ENCODE data around the gene SLC38A1. TPM values are rescaled to one million over a fixed set of nuclear protein-coding genes. Genes with fewer than 3 reads are reported as not detected.

Gene SLC38A1
- total and polyA plus RNA-seq, 11 donors = 41.5 to 250 (median 157) TPM

DNA sequence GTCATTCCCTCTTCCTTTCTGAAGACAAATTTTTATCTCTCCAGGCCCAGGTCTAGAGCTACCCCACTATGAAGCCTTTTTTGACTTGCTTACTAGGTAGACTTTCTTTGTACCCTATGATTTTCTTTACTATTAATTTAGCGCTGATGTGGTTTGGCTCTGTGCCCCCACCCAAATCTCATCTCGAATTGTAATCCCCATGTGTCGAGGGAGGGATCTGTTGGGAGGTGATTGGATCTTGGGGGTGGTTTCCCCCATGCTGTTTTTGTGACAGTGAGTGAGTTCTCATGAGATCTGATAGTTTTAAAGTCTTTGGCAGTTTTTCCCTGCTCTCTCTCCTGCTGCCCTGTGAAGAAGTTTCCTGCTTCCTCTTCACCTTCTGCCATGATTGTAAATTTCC lies 118.1 kb downstream of the SLC38A1 start:
- Histone ChIP-seq H3K4me3 (no peak overlapping the region), H3K27ac (no peak overlapping the region), H3K36me3 (no peaks in the 10 kb centered on the region), H3K4me1 (peaks cover 0 to 7% (median 0%) of the 10 kb centered on the region in 12 donors), H3K27me3 (peaks cover 0 to 6% (median 0%) of the 10 kb centered on the region in 9 donors), H3K9me3 (peaks cover 0 to under 1% (median 0%) of the 10 kb centered on the region in 12 donors)
- intact Hi-C loops (cut with DNase I) = loop anchor here in 6 of 10 donors (10.0 kb wide), 4 partner anchors 114 to 524 kb away; partner anchors contain the start of gene SLC38A1 (in 1 of the 6)
- DNase-seq = no peak
- WGBS, 4 donors = 61 to 76% (median 62%) methylated on average over 3 of the region's 3 CpGs
- TF ChIP-seq, protein P1, sequence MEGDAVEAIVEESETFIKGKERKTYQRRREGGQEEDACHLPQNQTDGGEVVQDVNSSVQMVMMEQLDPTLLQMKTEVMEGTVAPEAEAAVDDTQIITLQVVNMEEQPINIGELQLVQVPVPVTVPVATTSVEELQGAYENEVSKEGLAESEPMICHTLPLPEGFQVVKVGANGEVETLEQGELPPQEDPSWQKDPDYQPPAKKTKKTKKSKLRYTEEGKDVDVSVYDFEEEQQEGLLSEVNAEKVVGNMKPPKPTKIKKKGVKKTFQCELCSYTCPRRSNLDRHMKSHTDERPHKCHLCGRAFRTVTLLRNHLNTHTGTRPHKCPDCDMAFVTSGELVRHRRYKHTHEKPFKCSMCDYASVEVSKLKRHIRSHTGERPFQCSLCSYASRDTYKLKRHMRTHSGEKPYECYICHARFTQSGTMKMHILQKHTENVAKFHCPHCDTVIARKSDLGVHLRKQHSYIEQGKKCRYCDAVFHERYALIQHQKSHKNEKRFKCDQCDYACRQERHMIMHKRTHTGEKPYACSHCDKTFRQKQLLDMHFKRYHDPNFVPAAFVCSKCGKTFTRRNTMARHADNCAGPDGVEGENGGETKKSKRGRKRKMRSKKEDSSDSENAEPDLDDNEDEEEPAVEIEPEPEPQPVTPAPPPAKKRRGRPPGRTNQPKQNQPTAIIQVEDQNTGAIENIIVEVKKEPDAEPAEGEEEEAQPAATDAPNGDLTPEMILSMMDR (IDR thresholded peaks at IDR 0.05) = no peak
- ATAC-seq = no peak

DNA sequence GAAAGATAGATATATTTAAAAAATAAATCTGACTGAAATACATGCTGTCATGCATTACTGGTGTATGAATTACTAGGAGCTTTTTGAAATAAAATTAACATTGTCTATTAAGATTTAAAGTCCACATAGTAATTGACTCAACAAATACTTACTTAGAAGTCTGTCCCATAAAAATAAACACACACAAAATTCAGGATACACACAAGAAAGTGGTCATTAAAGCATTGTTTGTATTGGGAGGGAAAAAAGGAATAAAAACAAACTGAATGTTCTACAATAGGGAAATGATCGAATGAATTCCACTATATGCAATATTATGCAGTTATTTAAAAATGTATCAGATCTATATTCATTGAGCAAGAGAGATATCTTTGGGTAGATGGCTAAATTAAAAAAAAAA lies 118.9 kb downstream of the SLC38A1 start:
- intact Hi-C loops (cut with DNase I) = loop anchor here in 7 of 10 donors (10.0 kb wide), 6 partner anchors 115 to 785 kb away; partner anchors contain the start of gene SLC38A1 (in 1 of the 7)

DNA sequence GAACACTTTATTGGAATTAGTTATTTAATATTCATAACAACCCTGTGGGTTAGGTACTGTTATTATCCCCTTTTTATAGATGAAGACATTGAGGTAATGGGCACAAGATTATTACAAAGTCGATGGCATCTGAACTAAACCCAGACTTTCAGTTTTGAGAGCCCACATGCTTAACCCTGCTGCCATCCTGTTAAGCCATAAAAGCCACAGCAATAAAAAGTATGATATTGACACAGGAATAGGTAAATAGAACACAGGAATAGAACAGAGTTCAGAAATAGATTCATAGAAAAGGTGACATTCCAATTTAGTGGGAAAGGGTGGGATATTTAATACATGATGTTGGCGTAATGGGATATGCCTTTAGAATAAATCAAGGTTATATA lies 119.8 kb downstream of the SLC38A1 start:
- no peak for DNase-seq
- TF ChIP-seq, protein P1 (IDR thresholded peaks at IDR 0.05) = no peak
- TF ChIP-seq POLR2A (IDR thresholded peaks at IDR 0.05) = no peak
- 93 to 98% (median 96%) methylated on average over 2 of the region's 2 CpGs for whole genome bisulfite sequencing, 4 donors
- Histone ChIP-seq H3K27ac (no peak overlapping the region), H3K9me3 (no peaks in the 10 kb centered on the region), H3K27me3 (peaks cover 0 to 6% (median 0%) of the 10 kb centered on the region in 9 donors), H3K4me1 (peaks cover 0 to 5% (median 0%) of the 10 kb centered on the region in 12 donors), H3K36me3 (no peaks in the 10 kb centered on the region), H3K4me3 (no peak overlapping the region)
- intact Hi-C loops (cut with DNase I) = loop anchor here in 3 of 10 donors (10.0 kb wide), 3 partner anchors 146 to 786 kb away; no protein-coding TSS in a partner anchor
- ATAC-seq = no peak

More for the DNA sequence above, 118.9 kb downstream of the SLC38A1 start:
- 92 to 97% (median 97%) methylated on average over 1 of the region's 1 CpG for WGBS, 4 donors
- no peaks in the 10 kb centered on the region for H3K36me3 ChIP-seq
- H3K4me3 ChIP-seq = no peak overlapping the region
- TF ChIP-seq POLR2A (IDR thresholded peaks at IDR 0.05) = no peak
- TF ChIP-seq, protein P1 (IDR thresholded peaks at IDR 0.05) = no peak
- H3K4me1 ChIP-seq = peaks cover 0 to 7% (median 0%) of the 10 kb centered on the region in 12 donors
- no peaks in the 10 kb centered on the region for H3K9me3 ChIP-seq
- H3K27me3 ChIP-seq = peaks cover 0 to 6% (median 0%) of the 10 kb centered on the region in 9 donors
- DNase-seq (no peak), ATAC-seq (no peak)
- no peak overlapping the region for H3K27ac ChIP-seq

DNA sequence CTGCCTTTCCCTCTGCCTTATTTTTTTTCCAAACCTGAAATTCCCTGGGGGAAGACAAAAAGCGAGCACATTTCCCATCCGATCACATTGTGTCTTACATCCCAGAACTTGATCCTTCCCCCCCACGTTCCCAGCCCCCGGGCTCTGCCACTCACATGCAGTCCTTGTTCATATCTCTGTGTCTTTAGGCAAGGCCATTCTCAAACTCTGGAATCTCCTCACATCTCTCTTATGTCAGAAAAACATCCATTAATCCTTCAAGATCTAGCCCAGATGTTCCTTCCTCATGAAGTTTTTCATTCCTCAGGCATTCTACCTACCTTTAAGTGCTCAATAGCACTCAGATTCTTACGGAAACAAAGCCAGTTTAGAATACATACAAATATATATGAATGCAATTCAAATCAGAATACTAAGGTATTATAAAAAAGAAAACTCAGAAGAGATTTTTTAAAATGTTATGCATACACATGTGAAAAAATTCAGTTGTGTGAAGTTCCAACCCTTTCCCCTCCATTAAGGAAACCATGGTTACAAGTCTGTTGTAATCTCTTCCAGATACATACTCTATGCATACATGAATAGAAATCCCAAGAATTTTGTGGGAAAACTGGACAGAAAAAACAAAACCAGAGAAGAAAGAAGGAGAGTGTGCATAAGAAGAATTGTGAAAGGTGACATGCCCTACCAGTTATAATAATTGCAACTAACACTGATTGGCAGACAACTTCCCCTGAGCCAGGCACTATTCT lies 120.3 kb downstream of the SLC38A1 start:
- WGBS, 4 donors = 65 to 75% (median 71%) methylated on average over 5 of the region's 5 CpGs
- Histone ChIP-seq H3K27me3 (peaks cover 0 to 6% (median 0%) of the 10 kb centered on the region in 9 donors), H3K9me3 (no peaks in the 10 kb centered on the region), H3K36me3 (no peaks in the 10 kb centered on the region), H3K4me1 (peaks cover 0 to 1% (median 0%) of the 10 kb centered on the region in 12 donors), H3K27ac (no peak overlapping the region), H3K4me3 (no peak overlapping the region)
- TF ChIP-seq POLR2A (IDR thresholded peaks at IDR 0.05) = no peak
- TF ChIP-seq, protein P1 (IDR thresholded peaks at IDR 0.05) = no peak
- ATAC-seq (no peak), DNase-seq (no peak)
- intact Hi-C loops (cut with DNase I) = loop anchor here in 3 of 10 donors (10.0 kb wide), 3 partner anchors 146 to 786 kb away; no protein-coding TSS in a partner anchor
